K562 (cell line): ENCODE measurements around the gene PROK1. TPM values are rescaled to one million over a fixed set of nuclear protein-coding genes. Genes with fewer than 3 reads are reported as not detected.

Experiments used
- ARID2 ChIP-seq: fragments of 450-650 bp; IDR thresholded peaks from 2 replicates; pipeline ENCODE4 v1.6.1; 2017; ENCODE audit warnings: antibody characterized with exemption, mild to moderate bottlenecking
- BRF1 ChIP-seq: IDR thresholded peaks from 3 replicates; pipeline ENCODE4 v1.6.1; 2011; ENCODE audit warnings: borderline replicate concordance, mild to moderate bottlenecking; ENCODE audit not compliant: insufficient read length; ENCODE audit errors: extremely low read depth
- CAMTA2 ChIP-seq: fragments of 250-450 bp; sonication (Bioruptor Pico); conservative IDR thresholded peaks from 2 replicates; pipeline ENCODE4 v1.5.1; 2022
- CBX2 ChIP-seq: fragments of 200-600 bp; sonication (generic); IDR thresholded peaks from one replicate; pipeline ENCODE4 v1.6.1; 2012; ENCODE audit warnings: mild to moderate bottlenecking, low read length, inconsistent platforms; ENCODE audit not compliant: insufficient read depth, poor library complexity, severe bottlenecking
- CHD4 ChIP-seq: fragments of 200-600 bp; sonication (generic); IDR thresholded peaks from 3 replicates; pipeline ENCODE4 v1.6.1; 2012; ENCODE audit warnings: low read depth, mild to moderate bottlenecking, mixed read lengths, low read length, inconsistent platforms; ENCODE audit not compliant: insufficient read depth, insufficient replicate concordance, poor library complexity, severe bottlenecking
- FOXJ2 ChIP-seq: fragments of 200-800 bp; sonication (Bioruptor generic); IDR thresholded peaks from 2 replicates; pipeline ENCODE4 v1.6.1; 2016; ENCODE audit warnings: missing genetic modification characterization, missing compliant biosample characterization
- FOXP1 ChIP-seq: sonication (generic); formaldehyde crosslinking; IDR thresholded peaks from 2 replicates; pipeline ENCODE4 v1.8.0; 2022; ENCODE audit warnings: mild to moderate bottlenecking, missing genetic modification reagents
- GATAD2B ChIP-seq: fragments of 450-650 bp; IDR thresholded peaks from 2 replicates; pipeline ENCODE4 v1.6.1; 2017; ENCODE audit warnings: mild to moderate bottlenecking, borderline replicate concordance
- IFI16 ChIP-seq: fragments of 250-450 bp; sonication (Bioruptor Pico); IDR thresholded peaks from 2 replicates; pipeline ENCODE4 v2.1.2; 2022; ENCODE audit warnings: mild to moderate bottlenecking, inconsistent platforms
- JUND ChIP-seq, 2 experiments: IDR thresholded peaks; 2 replicates in 1 of 2; 3 replicates in 1 of 2; pipeline ENCODE4 v1.6.1; 2011; ENCODE audit warnings: borderline replicate concordance in 2 of 2, low read depth in 2 of 2, low read length in 2 of 2, improper control_type of control experiment in 1 of 2, missing biosample characterization in 1 of 2, missing genetic modification characterization in 1 of 2, missing genetic modification reagents in 1 of 2
- MAFG ChIP-seq: fragments of 450-650 bp; conservative IDR thresholded peaks from 2 replicates; pipeline ENCODE4 v1.6.1; 2016; ENCODE audit warnings: missing genetic modification characterization, missing compliant biosample characterization
- MCM7 ChIP-seq, 2 experiments: fragments of 450-650 bp; IDR thresholded peaks; 2 replicates each; pipeline ENCODE4 v1.6.1; 2016 to 2018
- MNT ChIP-seq, 2 experiments: fragments of 450-650 bp; conservative IDR thresholded peaks; 2 replicates each; pipeline ENCODE4 v1.6.1; 2017; ENCODE audit warnings: mild to moderate bottlenecking in 2 of 2, moderate library complexity in 2 of 2
- NONO ChIP-seq, 2 experiments: fragments of 200-400 bp in 1 of 2; fragments of 450-650 bp in 1 of 2; formaldehyde crosslinking in 1 of 2; IDR thresholded peaks; 2 replicates each; pipeline ENCODE4 v1.6.1; 2017; ENCODE audit warnings: low read depth in 2 of 2, mild to moderate bottlenecking in 2 of 2, moderate library complexity in 2 of 2, low read length in 1 of 2
- SETDB1 ChIP-seq: IDR thresholded peaks from one replicate; pipeline ENCODE4 v1.6.1; 2012; ENCODE audit warnings: low read length, control low read depth, inconsistent platforms
- SMAD2 ChIP-seq: fragments of 150-350 bp; IDR thresholded peaks from 2 replicates; pipeline ENCODE4 v1.6.1; 2014; ENCODE audit warnings: low read depth, mild to moderate bottlenecking, low read length
- TRIM24 ChIP-seq, 2 experiments: fragments of 450-650 bp; IDR thresholded peaks; 2 replicates each; pipeline ENCODE4 v1.6.1; 2016
- ZBTB33 ChIP-seq: sonication (generic); formaldehyde crosslinking; IDR thresholded peaks from 2 replicates; pipeline ENCODE4 v1.8.1; 2023; ENCODE audit warnings: mild to moderate bottlenecking, missing genetic modification reagents
- ZNF165 ChIP-seq: fragments of 250-450 bp; sonication (Bioruptor Pico); IDR thresholded peaks from 2 replicates; pipeline ENCODE4 v1.4.0; 2020; ENCODE audit warnings: borderline replicate concordance
- ZNF175 ChIP-seq: fragments of 200-800 bp; sonication (Bioruptor generic); IDR thresholded peaks from 2 replicates; pipeline ENCODE4 v1.6.1; 2016; ENCODE audit warnings: low read depth, mild to moderate bottlenecking, missing genetic modification characterization, missing compliant biosample characterization
- ZNF239 ChIP-seq: fragments of 250-450 bp; sonication (Bioruptor Pico); IDR thresholded peaks from 2 replicates; pipeline ENCODE4 v1.4.0; 2020; ENCODE audit warnings: mild to moderate bottlenecking
- ZNF282 ChIP-seq: sonication (generic); formaldehyde crosslinking; IDR thresholded peaks from 2 replicates; pipeline ENCODE4 v1.8.1; 2023; ENCODE audit warnings: missing genetic modification reagents
- ZNF445 ChIP-seq: fragments of 250-450 bp; sonication (Bioruptor Pico); IDR thresholded peaks from 2 replicates; pipeline ENCODE4 v1.4.0; 2020; ENCODE audit warnings: low read depth, mild to moderate bottlenecking, moderate library complexity
- ZNF57 ChIP-seq: fragments of 450-650 bp; formaldehyde crosslinking; IDR thresholded peaks from 2 replicates; pipeline ENCODE4 v1.4.0; 2020; ENCODE audit warnings: mild to moderate bottlenecking, moderate library complexity
- polyA plus RNA-seq, 8 experiments: library from polyadenylated mRNA; depleted of rRNA in 4 of 8; stranded (reverse) in 5 of 8; unstranded in 3 of 8; fragments of >200 nt; fragmentation: Nextera tagmentation in 2 of 8; fragmentation: Illumina TruSeq in 1 of 8; extraction: Ambion mirVana in 2 of 8; extraction: Trizol in 1 of 8; gene quantifications; 2 replicates each; pipeline versions ENCODE4 v1.2.1 to v1.2.3, GENCODE V29; 2011 to 2014; ENCODE audit warnings: inconsistent platforms in 1 of 8, missing spikeins in 1 of 8
- total RNA-seq, 7 experiments: library from RNA; depleted of rRNA in 6 of 7; stranded (reverse); fragments of >200 nt in 6 of 7; fragmentation: Illumina TruSeq in 2 of 7; extraction: Trizol in 2 of 7; gene quantifications; 2 replicates each; pipeline versions ENCODE4 v1.2.1 to v1.2.3, GENCODE V29; 2011 to 2021; ENCODE audit warnings: low replicate concordance in 1 of 7

Gene PROK1
- total and polyA plus RNA-seq, 9 of the 15 experiments (the other 6 are each of a cell fraction or from before 2014, with no cell fraction given) = 0.15 TPM; not detected in 8

- TF ChIP-seq NONO (IDR thresholded peaks at IDR 0.05; ENCODE audit: low read depth in 2 of 2, low read length in 1 of 2) = no peak; a peak in 1 of 4 replicates
- no peak for TF ChIP-seq CBX2
- TF ChIP-seq ZBTB33 (CRISPR knock-in tag) = peak; percentile 80
- TF ChIP-seq SETDB1 = peak; percentile 82
- peak; percentile 85; the same call in 1 of the 2 replicates for TF ChIP-seq FOXJ2 (tag)
- TF ChIP-seq GATAD2B = peak; percentile 26; the same call in 1 of the 2 replicates
- TF ChIP-seq ZNF282 = 0 out of 2 replicates have a peak, but pooled peaks have one; percentile 52
- TF ChIP-seq ZNF175 = 0 out of 2 replicates have a peak, but pooled peaks have one; percentile 61
- TF ChIP-seq ZNF445 (CRISPR knock-in tag) = no peak
- 0 out of 2 replicates have a peak, but pooled peaks have one; percentile 38 for TF ChIP-seq CAMTA2
- peak; percentile 93 to 98 for TF ChIP-seq MNT (conservative IDR thresholded peaks at IDR 0.05)
- TF ChIP-seq SMAD2 = no peak
- no peak; a peak in 1 of 4 replicates for TF ChIP-seq MCM7 (IDR thresholded peaks at IDR 0.05)
- no peak for TF ChIP-seq BRF1
- 0 out of 2 replicates have a peak, but pooled peaks have one; percentile 16 for TF ChIP-seq ARID2
- peak; percentile 84 for TF ChIP-seq JUND (IDR thresholded peaks at IDR 0.05; ENCODE audit: borderline replicate concordance, low read depth, low read length)
- peak; percentile 82; the same call in 1 of the 3 replicates for TF ChIP-seq JUND (tag; IDR thresholded peaks at IDR 0.05; ENCODE audit: borderline replicate concordance, low read depth, low read length)
- TF ChIP-seq TRIM24 (IDR thresholded peaks at IDR 0.05) = peak in 1 of 2 experiments; percentile 81; a peak in 1 of 4 replicates
- TF ChIP-seq CHD4 = no peak
- no peak for TF ChIP-seq MAFG
- TF ChIP-seq ZNF57 (CRISPR knock-in tag) = no peak; the same call in 1 of the 2 replicates
- peak; percentile 98 for TF ChIP-seq FOXP1 (CRISPR knock-in tag)
- TF ChIP-seq ZNF239 (CRISPR knock-in tag) = no peak
- TF ChIP-seq ZNF165 (CRISPR knock-in tag) = no peak
- no peak for TF ChIP-seq IFI16 (CRISPR knock-in tag)
These were observed 43.4 kb upstream of the PROK1 start, which contains the start of gene LAMTOR5 (continued) for GRCh38 chr1:110407260-110408210.
